Activated gamma-delta T cell treated with Interleukin-2 at 50 U/mL for 16 hours (primary cell): ENCODE results near the gene YJU2.

Experiments
- DNase-seq: peaks from one replicate; pipeline ENCODE4 v3.0.0-alpha.2; 2020

The YJU2 gene

DNA sequence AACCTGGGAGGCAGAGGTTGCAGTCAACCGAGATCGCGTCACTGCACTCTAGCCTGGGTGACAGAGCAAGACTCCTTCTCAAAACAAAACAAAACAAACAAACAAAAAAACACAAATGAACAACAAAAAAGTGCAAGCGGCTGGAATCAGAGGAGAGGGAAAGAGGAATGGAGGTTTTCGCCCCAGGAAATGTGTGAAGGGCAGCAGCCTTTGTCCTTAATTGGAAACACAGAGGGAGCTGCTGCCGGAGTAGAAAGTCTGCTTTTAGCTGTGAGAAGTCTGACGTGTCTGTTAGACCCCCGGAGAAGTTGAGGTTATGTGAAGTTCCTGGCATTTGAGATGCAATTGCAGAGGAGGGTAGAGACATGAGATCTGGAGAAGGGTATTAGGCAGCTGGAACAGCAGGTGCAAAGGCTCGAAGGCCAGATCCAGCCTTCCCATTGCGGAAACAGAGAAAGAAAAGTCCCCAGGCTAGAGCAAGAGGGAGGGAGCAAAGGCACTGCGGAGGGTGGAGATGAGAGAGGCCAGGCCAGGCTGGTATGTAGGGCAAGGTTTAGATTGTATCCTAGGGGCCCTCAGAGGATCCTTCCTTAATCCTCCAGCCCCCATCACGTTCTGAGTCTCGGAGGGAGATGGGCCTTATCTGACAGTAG is 54.8 kb downstream of the YJU2 start:
- DNase-seq, result no peak

DNA sequence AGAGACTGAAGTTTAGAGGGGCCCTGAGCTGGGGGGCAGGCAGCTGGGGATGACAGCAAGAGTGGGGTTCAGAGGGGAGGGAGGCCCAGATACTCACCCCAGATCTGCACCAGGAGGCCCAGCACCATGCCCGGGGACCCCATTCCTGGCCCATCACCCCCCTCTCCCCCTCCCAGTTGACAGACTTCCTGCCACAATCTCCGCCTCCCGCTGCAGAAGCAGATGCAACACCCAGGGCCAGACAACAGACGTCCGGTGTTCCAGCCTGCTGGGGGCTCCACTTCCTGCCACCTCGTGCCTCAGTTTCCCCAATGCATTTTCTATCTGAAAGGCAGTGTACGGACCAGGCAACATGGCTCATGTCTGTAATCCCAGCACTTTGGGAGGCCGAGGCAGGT is 55.4 kb downstream of the YJU2 start, which contains the start of gene TMIGD2:
Gene TMIGD2 (minus strand): TSS at position 147 of the 398 bp plus-strand sequence. CDS start 4 bp downstream, at position 143.
- DNase-seq, result no peak

DNA sequence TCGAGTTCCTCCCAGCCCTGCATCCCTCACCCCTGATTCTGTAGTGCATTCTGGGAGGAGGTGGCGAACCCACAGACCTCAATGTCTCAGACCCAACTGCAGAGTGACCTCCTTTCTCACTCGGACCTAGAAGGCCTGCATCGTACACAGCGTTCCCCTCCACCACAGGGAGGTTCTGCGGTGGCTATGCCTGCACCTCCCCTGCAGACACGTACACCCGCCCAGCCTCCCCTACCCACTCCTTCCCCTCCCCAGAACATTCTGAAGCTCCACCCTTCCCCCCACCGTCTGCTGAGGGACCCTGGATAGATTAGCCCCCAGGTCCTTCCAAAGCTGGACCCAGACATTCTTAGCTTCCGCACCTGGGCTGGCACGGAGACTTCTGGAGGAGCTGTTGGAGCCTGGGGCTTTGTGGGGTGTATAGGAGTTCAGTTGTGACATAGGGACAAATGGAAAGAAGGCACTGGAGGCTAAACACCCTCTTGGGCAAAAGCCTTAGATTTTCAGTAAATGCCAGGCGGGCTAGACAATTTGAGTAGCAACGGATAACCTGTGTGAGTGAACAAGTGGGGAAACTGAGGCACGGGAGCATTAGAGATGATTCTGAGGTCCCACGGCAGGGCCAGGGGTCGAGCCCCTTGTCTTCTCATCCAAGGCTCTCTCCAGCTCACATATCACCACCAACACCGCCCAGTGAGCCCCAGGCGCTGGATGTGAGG is 57.1 kb downstream of the YJU2 start:
- no peak for DNase-seq

DNA sequence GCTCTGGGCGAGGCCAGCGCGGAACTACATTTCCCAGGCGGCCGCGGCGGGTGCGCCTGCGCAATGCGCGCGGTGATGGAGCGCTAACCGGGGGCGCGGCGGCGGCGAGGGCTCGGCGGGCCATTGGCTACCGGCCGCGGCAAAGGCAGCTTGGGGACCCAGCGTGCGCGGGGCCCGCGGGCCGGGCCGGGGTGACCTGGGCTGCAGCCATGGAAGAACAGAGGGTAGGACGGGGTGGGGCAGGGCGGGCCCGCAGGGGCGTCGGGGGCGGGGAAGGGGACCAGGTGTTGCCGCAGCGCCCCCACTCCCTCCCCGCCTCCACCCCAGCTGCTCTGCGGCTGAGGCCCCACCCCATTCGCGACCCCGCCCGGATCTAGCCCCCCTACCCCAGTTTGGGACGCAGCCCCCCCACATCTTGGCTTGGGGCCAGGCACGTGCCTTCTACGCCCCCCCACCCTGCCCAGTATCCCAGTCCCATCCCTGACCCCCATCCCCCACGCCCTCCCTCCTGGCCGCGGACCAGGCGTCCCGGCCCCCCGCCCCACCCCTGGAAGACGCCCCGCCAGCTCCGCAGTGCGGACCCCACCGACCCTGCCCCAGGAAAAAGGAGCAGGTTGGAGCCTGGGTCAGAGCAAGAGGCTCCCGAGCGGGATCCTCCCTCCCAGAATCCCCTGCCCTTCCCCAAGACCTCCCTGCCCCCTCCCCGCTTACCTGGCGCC is 57.8 kb downstream of the YJU2 start, which contains the start of gene FSD1:
Gene FSD1 (plus strand): TSS at position 61 of the 719 bp plus-strand sequence. CDS start 149 bp downstream, at position 210.
- DNase-seq, result peak; percentile 51

DNA sequence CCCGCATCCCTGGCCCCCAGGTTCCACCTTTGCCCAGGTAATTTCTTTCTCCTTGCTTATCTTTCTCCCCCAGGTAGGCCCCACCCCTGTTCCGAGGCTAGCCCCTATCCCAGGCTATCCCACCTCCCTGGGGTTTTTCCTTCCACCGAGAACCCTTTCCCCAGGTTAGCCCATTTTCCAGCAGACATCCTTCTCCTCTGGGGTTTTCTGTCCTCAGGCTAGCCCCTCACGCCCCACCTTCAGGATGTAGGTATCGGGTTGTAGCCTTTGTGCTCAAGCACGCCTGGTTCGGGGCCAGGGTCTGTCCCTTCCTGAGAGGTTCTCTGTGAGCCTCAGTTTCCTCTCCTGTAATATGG is 58.4 kb downstream of the YJU2 start:
- no peak for DNase-seq

DNA sequence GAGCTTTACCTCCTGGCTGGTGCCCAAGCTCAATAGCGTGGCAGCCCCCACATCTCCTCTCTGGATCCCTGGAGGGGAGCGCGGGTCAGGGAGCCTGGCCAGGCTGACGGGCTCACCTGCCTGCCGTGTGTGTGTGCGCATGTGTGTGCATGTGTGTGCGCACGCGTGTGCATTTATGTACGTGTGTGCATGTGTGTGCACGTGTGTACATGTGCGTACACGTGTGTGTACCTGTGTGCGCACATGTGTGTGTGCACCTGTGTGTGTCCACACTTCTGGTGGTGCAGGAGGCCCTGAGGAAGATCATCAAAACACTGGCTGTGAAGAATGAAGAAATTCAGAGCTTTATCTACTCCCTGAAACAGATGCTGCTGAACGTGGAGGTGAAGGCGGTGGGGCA is 58.8 kb downstream of the YJU2 start:
- no peak for DNase-seq

DNA sequence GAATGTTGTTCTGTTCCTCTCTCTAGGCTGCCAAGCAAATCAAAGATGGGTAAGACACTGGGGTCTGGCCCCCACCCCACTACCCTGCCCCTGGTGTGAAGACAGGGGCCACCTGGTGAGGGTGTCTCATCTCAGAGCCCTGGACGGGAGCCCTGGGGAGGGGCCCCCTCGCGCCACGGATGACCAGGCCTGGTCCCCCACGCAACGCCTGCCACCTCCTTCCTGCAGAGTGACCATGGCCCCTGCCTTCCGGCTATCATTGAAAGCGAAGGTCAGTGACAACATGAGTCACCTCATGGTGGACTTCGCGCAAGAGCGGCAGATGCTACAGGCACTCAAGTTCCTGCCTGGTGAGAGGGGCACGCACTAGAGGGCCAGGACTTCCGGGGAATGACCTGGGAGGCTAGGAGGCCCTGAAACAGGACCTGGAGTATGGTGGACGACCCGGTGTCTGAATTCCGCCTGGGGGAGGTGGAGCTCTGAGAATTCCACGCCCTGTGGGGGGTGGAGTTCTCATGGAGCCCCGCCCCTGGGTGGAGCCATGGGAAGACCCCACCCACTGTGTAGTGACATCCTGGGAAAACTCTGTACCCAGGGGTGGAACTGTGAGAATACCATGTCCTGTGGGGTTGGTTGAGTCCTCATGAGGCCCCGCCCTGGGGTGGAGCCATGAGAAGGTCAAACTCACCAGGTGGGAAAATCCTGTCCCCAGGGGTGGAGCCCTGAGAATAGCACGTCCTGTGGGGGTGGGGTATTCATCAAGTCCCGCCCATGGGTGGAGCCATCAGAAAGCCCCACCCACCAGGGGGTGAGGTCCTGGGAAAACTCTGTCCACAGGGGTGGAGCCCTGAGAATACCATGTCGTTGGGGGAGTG is 63.6 kb downstream of the YJU2 start:
- DNase-seq, result no peak

DNA sequence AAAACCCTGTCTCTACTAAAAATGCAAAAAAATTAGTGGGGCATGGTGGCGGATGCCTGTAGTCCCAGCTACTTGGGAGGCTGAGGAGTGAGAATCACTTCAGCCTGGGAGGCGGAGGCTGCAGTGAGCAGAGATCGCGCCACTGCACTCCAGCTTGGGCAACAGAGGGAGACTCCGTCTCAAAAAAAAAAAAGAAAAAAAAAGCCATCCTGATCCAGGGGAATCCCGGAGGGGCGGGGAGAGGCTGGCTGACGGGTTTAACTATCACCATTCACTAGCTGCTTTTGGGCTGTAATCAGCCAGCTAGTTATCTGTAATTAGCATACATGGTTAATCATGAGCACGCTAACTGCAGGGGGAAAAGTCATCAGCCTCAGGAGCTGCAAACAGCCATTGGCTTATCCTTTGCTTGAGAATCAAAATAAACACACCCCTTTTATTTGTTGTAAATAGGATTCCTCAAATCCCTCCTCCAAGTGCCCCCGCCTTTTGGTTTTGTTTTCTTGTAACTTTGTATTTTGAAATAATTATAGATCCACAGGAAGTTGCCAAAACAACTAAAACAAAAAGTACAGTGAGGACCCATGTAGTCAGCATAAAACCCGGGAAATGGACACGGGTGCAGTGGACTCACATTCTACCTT is 67.1 kb downstream of the YJU2 start:
- DNase-seq, result no peak

DNA sequence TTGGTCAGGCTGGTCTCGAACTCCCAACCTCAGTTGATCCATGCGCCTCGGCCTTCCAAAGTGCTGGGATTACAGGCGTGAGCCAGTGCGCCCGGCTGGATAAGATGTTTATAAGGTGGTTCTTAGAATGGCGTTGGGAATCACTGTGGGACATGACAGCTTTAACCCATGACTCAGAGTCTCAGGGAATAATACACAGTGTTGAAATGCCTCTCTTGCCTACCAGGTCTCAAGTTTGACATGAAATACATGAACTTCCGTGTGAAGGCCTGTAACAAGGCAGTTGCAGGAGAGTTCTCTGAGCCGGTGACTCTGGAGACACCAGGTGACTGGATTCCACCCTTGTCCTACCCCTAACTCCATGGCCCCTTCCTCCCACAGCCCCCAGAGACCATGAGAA is 70.1 kb downstream of the YJU2 start:
- no peak for DNase-seq

DNA sequence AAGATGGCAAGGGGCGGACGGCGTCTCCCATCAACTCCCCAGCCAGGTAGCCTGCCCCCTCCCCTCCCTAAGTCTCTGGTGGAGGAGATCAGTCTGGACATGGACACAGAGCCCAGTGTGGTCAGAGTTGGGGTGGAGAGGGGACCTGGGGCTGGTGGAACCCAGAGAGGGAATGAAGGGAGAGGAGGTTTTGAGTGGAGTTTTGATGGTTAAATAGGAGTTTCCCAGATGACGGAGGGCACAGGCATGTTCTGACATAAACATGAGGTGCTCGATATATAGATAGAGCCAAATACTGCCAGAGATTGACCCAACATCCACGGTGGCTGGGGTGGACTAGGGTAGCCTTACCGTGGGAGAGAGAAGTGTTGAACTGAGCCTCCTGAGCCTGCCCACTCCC is 71.6 kb downstream of the YJU2 start:
- DNase-seq, result no peak
